Mesendoderm (in vitro differentiated cells): Measurements from ENCODE around the gene FTO. TPM values are rescaled to one million over a fixed set of nuclear protein-coding genes. Genes with fewer than 3 reads are reported as not detected.

Source experiments
- DNase-seq: peaks from one replicate; pipeline ENCODE4 v3.0.0; 2013
- H2AK5ac ChIP-seq: 2 replicates; pipeline ENCODE4 v1.6.1; 2013; ENCODE audit warnings: low read length, inconsistent platforms
- H2BK120ac ChIP-seq: 2 replicates; pipeline ENCODE4 v1.6.1; 2013; ENCODE audit warnings: low read depth, mild to moderate bottlenecking, low read length, moderate library complexity, mixed read lengths
- H2BK15ac ChIP-seq: replicated peaks from 2 replicates; pipeline ENCODE4 v1.6.1; 2013; ENCODE audit warnings: low read depth, mild to moderate bottlenecking, moderate library complexity
- H2BK5ac ChIP-seq: 2 replicates; pipeline ENCODE4 v1.6.1; 2013; ENCODE audit warnings: low read length, inconsistent platforms
- H3K18ac ChIP-seq: 2 replicates; pipeline ENCODE4 v1.6.1; 2013; ENCODE audit warnings: mild to moderate bottlenecking, low read length, mixed read lengths
- H3K23ac ChIP-seq: one replicate; pipeline ENCODE4 v1.6.1; 2013; ENCODE audit warnings: low read length
- H3K27ac ChIP-seq: 2 replicates; pipeline ENCODE4 v1.5.1; 2013; ENCODE audit warnings: low read depth, mild to moderate bottlenecking, inconsistent platforms, low read length, moderate library complexity
- H3K27me3 ChIP-seq: 2 replicates; pipeline ENCODE4 v1.6.1; 2013; ENCODE audit warnings: low read length, control low read depth, mild to moderate bottlenecking, inconsistent platforms; ENCODE audit not compliant: insufficient read depth, poor library complexity
- H3K36me3 ChIP-seq: 2 replicates; pipeline ENCODE4 v1.6.1; 2013; ENCODE audit warnings: low read length, inconsistent platforms; ENCODE audit not compliant: control insufficient read depth, insufficient read depth
- H3K4ac ChIP-seq: one replicate; pipeline ENCODE4 v1.6.1; 2013; ENCODE audit warnings: low read depth, mild to moderate bottlenecking, low read length, moderate library complexity
- H3K4me1 ChIP-seq: 2 replicates; pipeline ENCODE4 v1.6.1; 2013; ENCODE audit warnings: low read depth, low read length, inconsistent platforms; ENCODE audit not compliant: control insufficient read depth
- H3K4me2 ChIP-seq: 2 replicates; pipeline ENCODE4 v1.6.1; 2013; ENCODE audit warnings: low read length
- H3K4me3 ChIP-seq: 2 replicates; pipeline ENCODE4 v1.5.1; 2013; ENCODE audit warnings: mild to moderate bottlenecking, low read length
- H3K56ac ChIP-seq: one replicate; pipeline ENCODE4 v1.6.1; 2013; ENCODE audit warnings: low read length
- H3K79me1 ChIP-seq: 2 replicates; pipeline ENCODE4 v1.6.1; 2013; ENCODE audit warnings: low read length, inconsistent platforms
- H3K79me2 ChIP-seq: 2 replicates; pipeline ENCODE4 v1.6.1; 2013; ENCODE audit warnings: mild to moderate bottlenecking, low read length; ENCODE audit not compliant: control insufficient read depth, insufficient read depth
- H3K9ac ChIP-seq: 2 replicates; pipeline ENCODE4 v1.6.1; 2013; ENCODE audit warnings: low read length, inconsistent platforms
- H4K5ac ChIP-seq: one replicate; pipeline ENCODE4 v1.6.1; 2013; ENCODE audit warnings: low read length
- H4K8ac ChIP-seq: one replicate; pipeline ENCODE4 v1.6.1; 2013; ENCODE audit warnings: low read depth, mild to moderate bottlenecking, control low read depth, low read length, moderate library complexity
- WGBS: extraction: QIAGEN DNeasy Blood & Tissue Kit; methylation state at CpG from one replicate; pipeline ENCODE4 v1.1.7; 2013; ENCODE audit warnings: low lambda C conversion rate, missing lambda C conversion rate; ENCODE audit not compliant: insufficient coverage; ENCODE audit errors: extremely low coverage; 5-methylcytosine and 5-hydroxymethylcytosine counted together
- small RNA-seq: library from polyadenylated mRNA; stranded (forward); fragments of <200 nt; extraction: miRNeasy Mini kit (QIAGEN cat#:217004); gene quantifications from one replicate; pipeline ENCODE3, GENCODE V24; 2013; ENCODE audit not compliant: insufficient read depth

FTO gene

GRCh38 chr16:54200161-54200534 is 496.2 kb downstream of the FTO start:
- Histone ChIP-seq H3K79me2 (no peaks in the 10 kb centered on the region), H3K23ac (no peak overlapping the region), H3K27me3 (no peaks in the 10 kb centered on the region), H3K4me1 (peaks cover 3% of the 10 kb centered on the region), H2AK5ac (no peak overlapping the region), H2BK5ac (no peak overlapping the region), H3K18ac (no peak overlapping the region), H2BK120ac (no peak overlapping the region), H3K4me2 (no peak overlapping the region), H2BK15ac (no peak overlapping the region), H3K79me1 (no peaks in the 10 kb centered on the region), H3K4ac (no peak overlapping the region), H3K27ac (no peak overlapping the region), H4K8ac (no peak overlapping the region), H4K5ac (no peak overlapping the region), H3K9ac (no peak overlapping the region), H3K56ac (no peak overlapping the region), H3K4me3 (no peak overlapping the region), H3K36me3 (no peaks in the 10 kb centered on the region)
- WGBS: no CpG with 5 or more reads among the region's 3 CpGs
- DNase-seq: no peak

GRCh38 chr16:54200720-54201119 is 496.8 kb downstream of the FTO start:
- Histone ChIP-seq H3K18ac (no peak overlapping the region), H2BK5ac (no peak overlapping the region), H3K79me2 (no peaks in the 10 kb centered on the region), H4K8ac (no peak overlapping the region), H3K4me3 (no peak overlapping the region), H2AK5ac (no peak overlapping the region), H3K79me1 (no peaks in the 10 kb centered on the region), H3K36me3 (no peaks in the 10 kb centered on the region), H3K4ac (no peak overlapping the region), H4K5ac (no peak overlapping the region), H3K27ac (no peak overlapping the region), H3K4me1 (peaks cover 3% of the 10 kb centered on the region), H2BK15ac (no peak overlapping the region), H3K23ac (no peak overlapping the region), H3K9ac (no peak overlapping the region), H3K27me3 (no peaks in the 10 kb centered on the region), H3K4me2 (no peak overlapping the region), H3K56ac (no peak overlapping the region), H2BK120ac (no peak overlapping the region)
- no peak for DNase-seq
- WGBS: no CpG with 5 or more reads among the region's 1 CpG

GRCh38 chr16:54201200-54201599 is 497.2 kb downstream of the FTO start:
- Histone ChIP-seq H2BK5ac (no peak overlapping the region), H4K5ac (no peak overlapping the region), H3K79me1 (no peaks in the 10 kb centered on the region), H4K8ac (no peak overlapping the region), H3K27ac (no peak overlapping the region), H3K79me2 (no peaks in the 10 kb centered on the region), H3K18ac (no peak overlapping the region), H3K9ac (no peak overlapping the region), H2BK15ac (no peak overlapping the region), H3K36me3 (no peaks in the 10 kb centered on the region), H2BK120ac (no peak overlapping the region), H3K56ac (no peak overlapping the region), H3K27me3 (no peaks in the 10 kb centered on the region), H3K23ac (no peak overlapping the region), H3K4ac (no peak overlapping the region), H3K4me2 (no peak overlapping the region), H3K4me3 (no peak overlapping the region), H3K4me1 (peaks cover 3% of the 10 kb centered on the region), H2AK5ac (no peak overlapping the region)
- WGBS: no CpG with 5 or more reads among the region's 4 CpGs
- DNase-seq: peak; percentile 35

Small RNA genes within 50 kb of the gene (small RNA-seq; reads per million reads assigned to genes)
- gene AC007347.2: not detected
